DOHH2 (cell line): Measurements from ENCODE around the gene RIPK4.

Experiments
- CTCF ChIP-seq: fragments of 200-600 bp; sonication (generic); IDR thresholded peaks from one replicate; pipeline ENCODE4 v1.5.1; 2014; ENCODE audit warnings: antibody characterized with exemption, mild to moderate bottlenecking, low read depth, low read length; ENCODE audit not compliant: poor library complexity, severe bottlenecking
- EZH2phosphoT487 ChIP-seq: fragments of 200-600 bp; sonication (generic); IDR thresholded peaks from 2 replicates; pipeline ENCODE4 v1.6.1; 2017; ENCODE audit warnings: borderline replicate concordance, mild to moderate bottlenecking, antibody characterized with exemption, low read length, moderate library complexity, mixed read lengths

GRCh38 chr21:41806773-41807172 lies 39.9 kb upstream of the RIPK4 start:
- TF ChIP-seq CTCF (no peak), EZH2phosphoT487 (no peak)
